Natural killer cell (primary cell): ENCODE measurements around the gene STAMBP. TPM values are rescaled to one million over a fixed set of nuclear protein-coding genes. Genes with fewer than 3 reads are reported as not detected.

Experiments
- ATAC-seq, 3 donors: fragments of 150-1000 bp in 2 of 3; fragments of 200-7000 bp in 1 of 3; cut with Tn5 transposase; 1 replicate in 1 of 3; 2 replicates in 2 of 3; pipeline ENCODE4 v1.10.0; 2021; ENCODE audit warnings: mild to moderate bottlenecking in 2 of 3, moderate library complexity in 2 of 3
- DNase-seq, 2 donors: peaks; one replicate each; pipeline versions ENCODE4 v3.0.0 to v3.0.0-alpha.2; 2013 to 2021; ENCODE audit warnings: mixed read lengths in 1 of 2
- H3K27ac ChIP-seq: one replicate; pipeline ENCODE4 v1.5.1; 2013; ENCODE audit warnings: mild to moderate bottlenecking, low read length
- H3K27me3 ChIP-seq: one replicate; pipeline ENCODE4 v1.6.1; 2013; ENCODE audit warnings: low read length; ENCODE audit not compliant: control insufficient read depth, insufficient read depth
- H3K36me3 ChIP-seq: one replicate; pipeline ENCODE4 v1.6.1; 2013; ENCODE audit warnings: low read length; ENCODE audit not compliant: control insufficient read depth, insufficient read depth
- H3K4me1 ChIP-seq: one replicate; pipeline ENCODE4 v1.6.1; 2013; ENCODE audit warnings: low read length; ENCODE audit not compliant: control insufficient read depth, insufficient read depth
- H3K4me3 ChIP-seq: one replicate; pipeline ENCODE4 v1.5.1; 2013; ENCODE audit warnings: low read length
- H3K9me3 ChIP-seq: one replicate; pipeline ENCODE4 v1.6.1; 2013; ENCODE audit warnings: low read length; ENCODE audit not compliant: control insufficient read depth, insufficient read depth
- H3K27ac Mint-ChIP-seq, 2 donors: one replicate each; pipeline ENCODE4 v1.8.0; 2022; ENCODE audit warnings: mild to moderate bottlenecking in 2 of 2, mixed read lengths in 2 of 2, moderate library complexity in 1 of 2
- H3K27me3 Mint-ChIP-seq, 2 donors: one replicate each; pipeline ENCODE4 v1.8.0; 2022; ENCODE audit warnings: low read depth in 2 of 2, mixed read lengths in 2 of 2
- H3K36me3 Mint-ChIP-seq: one replicate; pipeline ENCODE4 v1.8.0; 2022; ENCODE audit warnings: mixed read lengths
- H3K4me1 Mint-ChIP-seq, 2 donors: one replicate each; pipeline ENCODE4 v1.8.0; 2022; ENCODE audit warnings: mixed read lengths in 2 of 2
- H3K4me3 Mint-ChIP-seq: one replicate; pipeline ENCODE4 v1.8.0; 2022; ENCODE audit warnings: mild to moderate bottlenecking, moderate library complexity, mixed read lengths
- H3K9me3 Mint-ChIP-seq, 2 donors: one replicate each; pipeline ENCODE4 v1.8.0; 2022; ENCODE audit warnings: mixed read lengths in 2 of 2
- CTCF ChIP-seq: fragments of 200-600 bp; IDR thresholded peaks from one replicate; pipeline ENCODE4 v1.8.0; 2022; ENCODE audit warnings: antibody characterized with exemption
- WGBS: methylation state at CpG from one replicate; pipeline ENCODE4 v1.1.7; 2013; ENCODE audit warnings: missing lambda C conversion rate; ENCODE audit not compliant: insufficient coverage; 5-methylcytosine and 5-hydroxymethylcytosine counted together
- intact Hi-C: fragments of 100-400 bp; cut with micrococcal nuclease; formaldehyde crosslinking; loops from one replicate; pipeline ENCODE4 v1.14.2; 2022
- total RNA-seq, 4 donors: library from RNA; stranded (reverse); fragments of 120-200 nt in 1 of 4; gene quantifications; one replicate each; pipeline versions ENCODE4 v1.2.3 to v1.2.4, GENCODE V29; 2013 to 2022

Gene STAMBP
- total RNA-seq, 3 donors from 2014 or later (not counting 1 experiment from before 2014, with no cell fraction given) = 23.8 to 27.3 (median 25.3) TPM

DNA sequence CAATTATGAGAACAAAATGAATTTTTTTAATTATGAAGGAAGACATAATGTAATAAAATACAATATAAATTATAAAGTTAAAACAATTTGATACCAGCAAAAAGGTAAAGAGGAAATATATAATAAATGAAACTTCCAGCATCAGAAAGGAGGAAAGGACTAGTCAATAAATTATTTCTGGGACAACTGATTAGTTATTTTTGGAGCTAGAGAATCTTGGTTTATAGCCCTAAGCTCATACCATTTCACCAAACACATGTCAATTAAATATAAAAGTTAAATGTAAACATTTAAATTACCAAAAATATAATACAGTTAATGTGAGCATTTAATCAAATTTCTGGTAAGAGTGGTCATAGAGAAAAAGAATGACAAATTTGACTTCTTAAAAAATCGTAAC lies 76.2 kb downstream of the STAMBP start:
- no peaks in the 10 kb centered on the region for H3K36me3 Mint-ChIP-seq
- Histone ChIP-seq H3K4me1 (no peaks in the 10 kb centered on the region), H3K27ac (no peak overlapping the region), H3K4me3 (no peak overlapping the region), H3K36me3 (no peaks in the 10 kb centered on the region), H3K9me3 (no peaks in the 10 kb centered on the region), H3K27me3 (no peaks in the 10 kb centered on the region)
- no peak for ATAC-seq
- WGBS = no CpG with 5 or more reads among the region's 1 CpG
- H3K4me1 Mint-ChIP-seq = no peaks in the 10 kb centered on the region
- no peak for TF ChIP-seq CTCF
- H3K27ac Mint-ChIP-seq = no peak overlapping the region
- H3K4me3 Mint-ChIP-seq = no peak overlapping the region
- no peaks in the 10 kb centered on the region for H3K9me3 Mint-ChIP-seq
- peaks cover 0 to 10% of the 10 kb centered on the region in 2 donors for H3K27me3 Mint-ChIP-seq
- DNase-seq = no peak
- intact Hi-C loops = no loop called here

DNA sequence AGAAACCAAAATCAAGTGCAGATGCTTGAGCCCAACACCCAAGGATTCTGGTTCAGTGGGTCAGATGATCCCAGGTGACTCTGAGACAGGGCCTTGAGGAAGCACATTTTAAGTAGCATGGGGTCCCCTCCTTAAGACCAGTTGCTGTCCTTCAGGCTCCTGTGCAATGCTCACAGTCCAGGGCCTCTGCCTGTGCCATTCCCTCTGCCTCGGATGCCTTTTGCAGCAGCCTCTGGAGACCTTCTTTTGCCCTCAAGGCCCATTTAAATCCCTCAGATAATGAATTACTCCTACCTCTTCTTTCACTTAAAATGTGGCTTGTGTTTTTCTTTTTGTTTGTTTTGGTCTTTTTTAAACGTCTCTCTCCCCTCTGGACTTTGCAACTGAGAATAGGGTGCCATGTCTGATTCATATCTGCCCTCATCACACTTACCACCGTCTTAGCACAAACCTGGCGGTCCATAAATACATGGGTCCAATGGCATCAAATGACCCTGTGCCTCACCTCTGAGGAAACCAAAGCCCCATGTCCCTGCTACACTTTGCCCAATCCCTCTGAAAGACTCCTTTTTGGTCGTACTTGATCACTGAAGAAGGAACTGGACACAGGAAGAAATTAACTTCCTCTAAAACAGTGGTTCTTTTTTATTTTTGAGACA lies 78.2 kb downstream of the STAMBP start:
- ATAC-seq (no peak), DNase-seq (no peak)
- no peaks in the 10 kb centered on the region for H3K4me1 ChIP-seq
- WGBS = 82% methylated on average over 5 of the region's 5 CpGs
- H3K27ac ChIP-seq = no peak overlapping the region
- H3K27ac Mint-ChIP-seq = no peak overlapping the region
- H3K36me3 ChIP-seq = no peaks in the 10 kb centered on the region
- intact Hi-C loops = no loop called here
- no peaks in the 10 kb centered on the region for H3K9me3 ChIP-seq
- H3K4me3 ChIP-seq = no peak overlapping the region
- H3K27me3 ChIP-seq = no peaks in the 10 kb centered on the region
- H3K4me1 Mint-ChIP-seq = no peaks in the 10 kb centered on the region
- no peak overlapping the region for H3K4me3 Mint-ChIP-seq
- H3K27me3 Mint-ChIP-seq = peaks cover 0 to 5% of the 10 kb centered on the region in 2 donors
- TF ChIP-seq CTCF = no peak
- no peaks in the 10 kb centered on the region for H3K9me3 Mint-ChIP-seq
- no peaks in the 10 kb centered on the region for H3K36me3 Mint-ChIP-seq

- intact Hi-C loops = loop anchor here (1.0 kb wide), 1 partner anchor 197 kb away; no protein-coding TSS in a partner anchor
- H3K27ac Mint-ChIP-seq = no peak overlapping the region
Observed at GRCh38 chr2:73907840-73908452, 79.2 kb downstream of the STAMBP start.

More at GRCh38 chr2:73907840-73908452, 79.2 kb downstream of the STAMBP start:
- H3K36me3 ChIP-seq = no peaks in the 10 kb centered on the region
- H3K27ac ChIP-seq = no peak overlapping the region
- Mint-ChIP-seq H3K36me3 (no peaks in the 10 kb centered on the region), H3K4me1 (no peaks in the 10 kb centered on the region), H3K4me3 (no peak overlapping the region), H3K9me3 (no peaks in the 10 kb centered on the region), H3K27me3 (no peaks in the 10 kb centered on the region)
- H3K4me1 ChIP-seq = no peaks in the 10 kb centered on the region
- no peak for TF ChIP-seq CTCF
- DNase-seq = peak; percentile 24 to 79
- no peaks in the 10 kb centered on the region for H3K27me3 ChIP-seq
- no peak overlapping the region for H3K4me3 ChIP-seq
- ATAC-seq = peak; percentile 52 to 78 (median 76)
- no peaks in the 10 kb centered on the region for H3K9me3 ChIP-seq
- WGBS = 56% methylated on average over 5 of the region's 5 CpGs
